Ovary (tissue), 3 donors: Measurements from ENCODE around the gene RTP5.

Source experiments
- EP300 ChIP-seq: sonication (generic); formaldehyde crosslinking; IDR thresholded peaks from one replicate; pipeline ENCODE4 v1.6.1; 2017; ENCODE audit warnings: antibody characterized with exemption
- POLR2A ChIP-seq: fragments of 450-650 bp; IDR thresholded peaks from one replicate; pipeline ENCODE4 v1.6.1; 2017; ENCODE audit warnings: antibody characterized with exemption, mild to moderate bottlenecking, moderate library complexity
- TF ChIP-seq, protein P1 (sequence below), 3 donors: fragments of 450-650 bp in 2 of 3; fragments of 200-600 bp in 1 of 3; IDR thresholded peaks; one replicate each; pipeline versions ENCODE4 v1.5.1 to v1.8.0; 2016 to 2022; ENCODE audit warnings: antibody characterized with exemption in 3 of 3, mild to moderate bottlenecking in 1 of 3
- donor health status: DM: no; HTN: no; CAD: no.

DNA sequence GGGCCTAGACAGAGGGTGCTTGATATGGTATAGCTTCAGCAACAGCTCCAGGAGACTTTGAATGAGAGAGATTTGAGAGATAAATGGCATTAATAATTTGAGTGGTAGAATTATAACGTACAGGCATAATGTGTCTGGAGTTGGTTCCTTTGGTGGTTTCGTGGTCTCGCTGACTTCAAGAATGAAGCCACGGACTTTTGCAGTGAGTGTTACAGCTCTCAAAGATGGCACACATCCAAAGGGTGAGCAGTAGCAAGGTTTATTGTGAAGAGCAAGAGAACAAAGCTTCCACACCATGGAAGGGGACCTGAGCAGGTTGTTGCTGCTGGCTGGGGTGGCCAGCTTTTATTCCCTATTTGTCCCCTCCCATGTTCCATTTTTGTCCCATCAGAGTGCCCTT, 33.9 kb upstream of the RTP5 start:
- TF ChIP-seq, protein P1, sequence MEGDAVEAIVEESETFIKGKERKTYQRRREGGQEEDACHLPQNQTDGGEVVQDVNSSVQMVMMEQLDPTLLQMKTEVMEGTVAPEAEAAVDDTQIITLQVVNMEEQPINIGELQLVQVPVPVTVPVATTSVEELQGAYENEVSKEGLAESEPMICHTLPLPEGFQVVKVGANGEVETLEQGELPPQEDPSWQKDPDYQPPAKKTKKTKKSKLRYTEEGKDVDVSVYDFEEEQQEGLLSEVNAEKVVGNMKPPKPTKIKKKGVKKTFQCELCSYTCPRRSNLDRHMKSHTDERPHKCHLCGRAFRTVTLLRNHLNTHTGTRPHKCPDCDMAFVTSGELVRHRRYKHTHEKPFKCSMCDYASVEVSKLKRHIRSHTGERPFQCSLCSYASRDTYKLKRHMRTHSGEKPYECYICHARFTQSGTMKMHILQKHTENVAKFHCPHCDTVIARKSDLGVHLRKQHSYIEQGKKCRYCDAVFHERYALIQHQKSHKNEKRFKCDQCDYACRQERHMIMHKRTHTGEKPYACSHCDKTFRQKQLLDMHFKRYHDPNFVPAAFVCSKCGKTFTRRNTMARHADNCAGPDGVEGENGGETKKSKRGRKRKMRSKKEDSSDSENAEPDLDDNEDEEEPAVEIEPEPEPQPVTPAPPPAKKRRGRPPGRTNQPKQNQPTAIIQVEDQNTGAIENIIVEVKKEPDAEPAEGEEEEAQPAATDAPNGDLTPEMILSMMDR (IDR thresholded peaks at IDR 0.05), result no peak
- no peak for TF ChIP-seq POLR2A
- TF ChIP-seq EP300, result no peak
